Upper lobe of right lung (tissue), 1 donor: ENCODE data around the gene PTP4A2. TPM values are rescaled to one million over a fixed set of nuclear protein-coding genes. Genes with fewer than 3 reads are reported as not detected.
"Not testable (repeated sequence)": the region's sequence is repeated elsewhere in the genome, so short reads cannot be mapped to it uniquely, and the experiment has no call there.

Experiments used
- ATAC-seq: fragments of 200-7000 bp; cut with Tn5 transposase; one replicate; pipeline ENCODE4 v1.9.1; 2020; ENCODE audit warnings: mild to moderate bottlenecking, moderate library complexity
- DNase-seq: peaks from one replicate; pipeline ENCODE4 v3.0.0-alpha.2; 2020
- H3K27ac ChIP-seq: fragments of 200-600 bp; one replicate; pipeline ENCODE4 v1.8.0; 2022
- H3K27me3 ChIP-seq: fragments of 200-600 bp; one replicate; pipeline ENCODE4 v1.8.0; 2022; ENCODE audit warnings: mild to moderate bottlenecking
- H3K36me3 ChIP-seq: fragments of 200-600 bp; one replicate; pipeline ENCODE4 v1.8.0; 2022
- H3K4me1 ChIP-seq: fragments of 200-600 bp; one replicate; pipeline ENCODE4 v1.8.0; 2022
- H3K4me3 ChIP-seq: fragments of 200-600 bp; one replicate; pipeline ENCODE4 v1.8.0; 2022; ENCODE audit warnings: mild to moderate bottlenecking
- H3K9me3 ChIP-seq: fragments of 200-600 bp; one replicate; pipeline ENCODE4 v1.8.0; 2022
- CTCF ChIP-seq: fragments of 200-600 bp; IDR thresholded peaks from one replicate; pipeline ENCODE4 v1.8.0; 2022; ENCODE audit warnings: antibody characterized with exemption
- intact Hi-C: fragments of 100-400 bp; cut with DNase I; formaldehyde crosslinking; loops from one replicate; pipeline ENCODE4 v1.11.0; 2022
- total RNA-seq: library from RNA; stranded (reverse); fragmentation: NEBNext Ultra II Directional; extraction: Animal tissue kit (Norgen Biotek cat#: 25700); gene quantifications from one replicate; pipeline ENCODE4 v1.2.1, GENCODE V29; 2021
- donor health status: DM: no; HTN: yes; CAD: no; lungs with severe emphysema.

Gene PTP4A2
- total RNA-seq, 1 donor from 2014 or later, result 244 TPM

- H3K27ac ChIP-seq, result peak overlapping the region; percentile 90
- ATAC-seq (peak; percentile 92), DNase-seq (peak; percentile 90)
- H3K9me3 ChIP-seq, result no peaks in the 10 kb centered on the region
- H3K27me3 ChIP-seq, result no peaks in the 10 kb centered on the region
- no peaks in the 10 kb centered on the region for H3K36me3 ChIP-seq
- no peak for TF ChIP-seq CTCF
- intact Hi-C loops, result loop anchor here (10.0 kb wide), 1 partner anchor 140 kb away; the partner anchor contains the start of gene SPOCD1
- H3K4me1 ChIP-seq, result peaks cover 34% of the 10 kb centered on the region
- H3K4me3 ChIP-seq, result no peak overlapping the region
Measured at GRCh38 chr1:31954607-31955283, 16.6 kb upstream of the PTP4A2 start.

- ATAC-seq (no peak), DNase-seq (no peak)
- peaks cover 34% of the 10 kb centered on the region for H3K4me1 ChIP-seq
- H3K4me3 ChIP-seq, result no peak overlapping the region
- no peaks in the 10 kb centered on the region for H3K27me3 ChIP-seq
- no peaks in the 10 kb centered on the region for H3K9me3 ChIP-seq
- intact Hi-C loops, result loop anchor here (10.0 kb wide), 1 partner anchor 138 kb away; the partner anchor contains the start of gene SPOCD1
- no peak for TF ChIP-seq CTCF
- H3K27ac ChIP-seq, result no peak overlapping the region
- H3K36me3 ChIP-seq, result no peaks in the 10 kb centered on the region
Measured at GRCh38 chr1:31952825-31953220, 14.7 kb upstream of the PTP4A2 start.

GRCh38 chr1:31951276-31951675, 13.1 kb upstream of the PTP4A2 start:
- DNase-seq (no peak), ATAC-seq (no peak)
- Histone ChIP-seq H3K27me3 (no peaks in the 10 kb centered on the region), H3K36me3 (no peaks in the 10 kb centered on the region), H3K27ac (no peak overlapping the region), H3K4me1 (peaks cover 28% of the 10 kb centered on the region), H3K4me3 (no peak overlapping the region), H3K9me3 (no peaks in the 10 kb centered on the region)
- intact Hi-C loops, result loop anchor here (10.0 kb wide), 1 partner anchor 136 kb away; the partner anchor contains the start of gene SPOCD1
- no peak for TF ChIP-seq CTCF

- peaks cover 24% of the 10 kb centered on the region for H3K4me1 ChIP-seq
- DNase-seq (no peak), ATAC-seq (no peak)
- TF ChIP-seq CTCF, result no peak
- no peaks in the 10 kb centered on the region for H3K27me3 ChIP-seq
- no peaks in the 10 kb centered on the region for H3K9me3 ChIP-seq
- H3K36me3 ChIP-seq, result no peaks in the 10 kb centered on the region
- intact Hi-C loops, result loop anchor here (10.0 kb wide), 1 partner anchor 135 kb away; the partner anchor contains the start of gene SPOCD1
- H3K27ac ChIP-seq, result no peak overlapping the region
- H3K4me3 ChIP-seq, result no peak overlapping the region
Measured at GRCh38 chr1:31949862-31950261, 11.7 kb upstream of the PTP4A2 start.

- peaks cover 32% of the 10 kb centered on the region for H3K4me1 ChIP-seq
- intact Hi-C loops, H3K9me3 ChIP-seq, H3K27me3 ChIP-seq, ATAC-seq, DNase-seq, H3K4me3 ChIP-seq, H3K36me3 ChIP-seq: not testable (repeated sequence)
- peak overlapping the region; percentile 98 for H3K27ac ChIP-seq
Measured at GRCh38 chr1:31945677-31946076, 7.5 kb upstream of the PTP4A2 start.

- TF ChIP-seq CTCF, result no peak
- peaks cover 45% of the 10 kb centered on the region for H3K4me1 ChIP-seq
- ATAC-seq (peak; percentile 95), DNase-seq (peak; percentile 94)
- H3K27ac ChIP-seq, result peak overlapping the region; percentile 98
- peak overlapping the region; percentile 51 for H3K4me3 ChIP-seq
- intact Hi-C loops, result no loop called here
- H3K36me3 ChIP-seq, result no peaks in the 10 kb centered on the region
- no peaks in the 10 kb centered on the region for H3K9me3 ChIP-seq
- H3K27me3 ChIP-seq, result no peaks in the 10 kb centered on the region
Measured at GRCh38 chr1:31944205-31945089, 6.3 kb upstream of the PTP4A2 start.
